ENCODE results near the gene ITIH4.

The ITIH4 gene

GRCh38 chr3:52829906-52830463, 487 bp downstream of the ITIH4 start:
- DNase-seq = no peak

- DNase-seq = no peak
These were observed 990 bp downstream of the ITIH4 start for GRCh38 chr3:52829482-52829881.

- DNase-seq = no peak
These were observed 2.6 kb downstream of the ITIH4 start for GRCh38 chr3:52827866-52828376.

GRCh38 chr3:52827441-52827840, 3.0 kb downstream of the ITIH4 start:
- DNase-seq = no peak

- no peak for DNase-seq
These were observed 6.4 kb downstream of the ITIH4 start for GRCh38 chr3:52824037-52824436.

- DNase-seq = no peak
These were observed 8.1 kb downstream of the ITIH4 start for GRCh38 chr3:52822363-52822762.

- no peak for DNase-seq
These were observed 9.7 kb downstream of the ITIH4 start for GRCh38 chr3:52820736-52821135.

GRCh38 chr3:52819936-52820335, 10.5 kb downstream of the ITIH4 start:
- no peak for DNase-seq

- DNase-seq = no peak
These were observed 12.6 kb downstream of the ITIH4 start for GRCh38 chr3:52817860-52818259.

GRCh38 chr3:52817221-52817620, 13.3 kb downstream of the ITIH4 start:
- no peak for DNase-seq

GRCh38 chr3:52816654-52817053, 13.8 kb downstream of the ITIH4 start:
- no peak for DNase-seq

- DNase-seq = no peak
These were observed 14.3 kb downstream of the ITIH4 start for GRCh38 chr3:52816199-52816598.

GRCh38 chr3:52813810-52814209, 16.7 kb downstream of the ITIH4 start:
- no peak for DNase-seq

- DNase-seq = no peak
These were observed 18.9 kb downstream of the ITIH4 start for GRCh38 chr3:52811452-52812011.

- no peak for DNase-seq
These were observed 19.5 kb downstream of the ITIH4 start for GRCh38 chr3:52810923-52811322.

GRCh38 chr3:52809662-52810377, 20.7 kb downstream of the ITIH4 start:
- DNase-seq = no peak

GRCh38 chr3:52809149-52809548, 21.3 kb downstream of the ITIH4 start:
- no peak for DNase-seq

- no peak for DNase-seq
These were observed 25.0 kb downstream of the ITIH4 start for GRCh38 chr3:52805270-52806039.

GRCh38 chr3:52801839-52802238, 28.6 kb downstream of the ITIH4 start:
- no peak for DNase-seq

GRCh38 chr3:52800079-52800478, 30.4 kb downstream of the ITIH4 start:
- DNase-seq = no peak

- DNase-seq = no peak
These were observed 31.4 kb downstream of the ITIH4 start for GRCh38 chr3:52798978-52799476.

- no peak for DNase-seq
These were observed 32.0 kb downstream of the ITIH4 start for GRCh38 chr3:52798376-52798977.

- DNase-seq = no peak
These were observed 34.1 kb downstream of the ITIH4 start for GRCh38 chr3:52796411-52796810.
